Mesothelial cell of epicardium (in vitro differentiated cells): ENCODE results near the gene PEX7. TPM values are rescaled to one million over a fixed set of nuclear protein-coding genes. Genes with fewer than 3 reads are reported as not detected.

ENCODE experiments used
- DNase-seq, 2 experiments: peaks; one replicate each; pipeline ENCODE4 v3.0.0; 2021; ENCODE audit warnings: low spot score in 2 of 2; ENCODE audit not compliant: unreplicated experiment in 2 of 2
- H3K27ac Mint-ChIP-seq: 2 replicates; pipeline ENCODE4 v1.8.0; 2021; ENCODE audit warnings: mixed read lengths
- H3K27me3 Mint-ChIP-seq: 2 replicates; pipeline ENCODE4 v1.8.0; 2021; ENCODE audit warnings: low read depth, mixed read lengths
- H3K36me3 Mint-ChIP-seq: 2 replicates; pipeline ENCODE4 v1.8.0; 2021; ENCODE audit warnings: mixed read lengths
- H3K4me1 Mint-ChIP-seq: 2 replicates; pipeline ENCODE4 v1.8.0; 2021; ENCODE audit warnings: mixed read lengths
- H3K4me3 Mint-ChIP-seq: 2 replicates; pipeline ENCODE4 v1.8.0; 2021; ENCODE audit warnings: mild to moderate bottlenecking, moderate library complexity, mixed read lengths
- H3K9me3 Mint-ChIP-seq: 2 replicates; pipeline ENCODE4 v1.8.0; 2021; ENCODE audit warnings: mixed read lengths
- total RNA-seq: library from RNA; stranded (reverse); gene quantifications from 3 replicates; pipeline ENCODE4 v1.2.1, GENCODE V29; 2021
- TF ChIP-seq, protein P1 (sequence below): fragments of 200-600 bp; sonication (generic); IDR thresholded peaks from one replicate; pipeline ENCODE4 v1.5.0; 2021; ENCODE audit warnings: antibody characterized with exemption; ENCODE audit not compliant: unreplicated experiment

PEX7 gene
- total RNA-seq, 1 donor from 2014 or later: 8.3 TPM

DNA sequence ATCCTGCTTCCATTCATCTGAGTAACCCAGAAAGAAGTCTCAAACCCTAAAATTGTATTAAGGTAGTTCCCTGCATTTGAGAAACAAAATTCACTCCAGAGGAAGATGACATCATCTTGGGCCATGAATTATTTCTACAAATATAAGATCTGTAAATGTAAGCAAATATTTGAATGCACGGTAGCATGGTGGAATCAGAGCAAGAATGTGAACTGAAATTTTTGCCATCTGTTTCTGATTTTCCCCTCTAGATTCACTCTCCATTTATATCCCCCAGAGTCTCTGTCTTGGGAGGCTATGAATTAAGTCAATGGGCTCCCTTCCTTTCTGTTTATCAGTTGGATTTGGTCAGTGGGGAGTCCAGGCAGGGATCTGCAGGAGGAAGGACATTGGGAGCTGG is 24.3 kb upstream of the PEX7 start:
- DNase-seq: no peak
- TF ChIP-seq, protein P1, sequence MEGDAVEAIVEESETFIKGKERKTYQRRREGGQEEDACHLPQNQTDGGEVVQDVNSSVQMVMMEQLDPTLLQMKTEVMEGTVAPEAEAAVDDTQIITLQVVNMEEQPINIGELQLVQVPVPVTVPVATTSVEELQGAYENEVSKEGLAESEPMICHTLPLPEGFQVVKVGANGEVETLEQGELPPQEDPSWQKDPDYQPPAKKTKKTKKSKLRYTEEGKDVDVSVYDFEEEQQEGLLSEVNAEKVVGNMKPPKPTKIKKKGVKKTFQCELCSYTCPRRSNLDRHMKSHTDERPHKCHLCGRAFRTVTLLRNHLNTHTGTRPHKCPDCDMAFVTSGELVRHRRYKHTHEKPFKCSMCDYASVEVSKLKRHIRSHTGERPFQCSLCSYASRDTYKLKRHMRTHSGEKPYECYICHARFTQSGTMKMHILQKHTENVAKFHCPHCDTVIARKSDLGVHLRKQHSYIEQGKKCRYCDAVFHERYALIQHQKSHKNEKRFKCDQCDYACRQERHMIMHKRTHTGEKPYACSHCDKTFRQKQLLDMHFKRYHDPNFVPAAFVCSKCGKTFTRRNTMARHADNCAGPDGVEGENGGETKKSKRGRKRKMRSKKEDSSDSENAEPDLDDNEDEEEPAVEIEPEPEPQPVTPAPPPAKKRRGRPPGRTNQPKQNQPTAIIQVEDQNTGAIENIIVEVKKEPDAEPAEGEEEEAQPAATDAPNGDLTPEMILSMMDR: no peak
- Mint-ChIP-seq H3K27me3 (no peaks in the 10 kb centered on the region), H3K4me3 (no peak overlapping the region), H3K27ac (no peak overlapping the region), H3K36me3 (no peaks in the 10 kb centered on the region), H3K4me1 (peaks cover 5% of the 10 kb centered on the region), H3K9me3 (peaks cover 14% of the 10 kb centered on the region)

DNA sequence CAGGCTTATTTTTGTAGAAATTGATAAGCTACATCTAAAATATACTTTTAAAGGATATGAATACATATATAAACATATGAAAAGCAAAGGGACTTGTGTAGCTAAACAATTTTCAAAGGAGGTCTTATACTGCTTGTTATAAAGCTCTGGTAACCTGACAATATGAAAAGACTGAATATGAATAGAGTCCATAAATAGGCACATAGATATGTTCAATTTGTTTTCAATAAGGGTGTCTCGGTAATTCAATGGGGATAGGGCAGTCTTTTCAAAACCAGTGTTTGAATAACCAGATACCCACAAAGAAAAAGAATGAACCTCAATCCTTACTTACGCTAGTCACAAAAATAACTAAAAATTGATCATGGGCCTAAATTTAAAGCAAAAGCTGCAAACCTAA is 20.8 kb upstream of the PEX7 start:
- Mint-ChIP-seq H3K9me3 (peaks cover 21% of the 10 kb centered on the region), H3K4me1 (no peaks in the 10 kb centered on the region), H3K36me3 (no peaks in the 10 kb centered on the region), H3K27ac (no peak overlapping the region), H3K4me3 (no peak overlapping the region), H3K27me3 (no peaks in the 10 kb centered on the region)
- DNase-seq: no peak
- TF ChIP-seq, protein P1: no peak

DNA sequence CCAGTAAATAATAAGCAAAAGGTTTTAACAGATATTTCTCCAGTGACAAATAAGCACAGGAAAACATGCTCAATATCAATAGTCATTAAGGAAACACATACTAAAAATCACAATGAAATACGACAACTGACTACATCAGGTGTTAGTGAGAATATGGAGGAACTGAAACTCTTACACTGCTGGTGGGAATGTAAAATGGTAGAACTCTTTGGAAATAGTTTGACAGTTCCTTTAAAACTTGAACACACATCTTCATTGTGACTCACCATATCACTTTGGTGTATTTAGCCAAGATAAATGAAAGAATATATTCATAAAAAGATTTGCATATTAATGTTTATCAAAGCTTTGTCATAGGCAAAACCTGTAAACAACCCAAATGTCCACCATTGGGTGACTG is 18.8 kb upstream of the PEX7 start:
- Mint-ChIP-seq H3K4me1 (no peaks in the 10 kb centered on the region), H3K4me3 (no peak overlapping the region), H3K36me3 (no peaks in the 10 kb centered on the region), H3K9me3 (peaks cover 8% of the 10 kb centered on the region), H3K27me3 (no peaks in the 10 kb centered on the region), H3K27ac (no peak overlapping the region)
- TF ChIP-seq, protein P1: no peak
- DNase-seq: no peak

DNA sequence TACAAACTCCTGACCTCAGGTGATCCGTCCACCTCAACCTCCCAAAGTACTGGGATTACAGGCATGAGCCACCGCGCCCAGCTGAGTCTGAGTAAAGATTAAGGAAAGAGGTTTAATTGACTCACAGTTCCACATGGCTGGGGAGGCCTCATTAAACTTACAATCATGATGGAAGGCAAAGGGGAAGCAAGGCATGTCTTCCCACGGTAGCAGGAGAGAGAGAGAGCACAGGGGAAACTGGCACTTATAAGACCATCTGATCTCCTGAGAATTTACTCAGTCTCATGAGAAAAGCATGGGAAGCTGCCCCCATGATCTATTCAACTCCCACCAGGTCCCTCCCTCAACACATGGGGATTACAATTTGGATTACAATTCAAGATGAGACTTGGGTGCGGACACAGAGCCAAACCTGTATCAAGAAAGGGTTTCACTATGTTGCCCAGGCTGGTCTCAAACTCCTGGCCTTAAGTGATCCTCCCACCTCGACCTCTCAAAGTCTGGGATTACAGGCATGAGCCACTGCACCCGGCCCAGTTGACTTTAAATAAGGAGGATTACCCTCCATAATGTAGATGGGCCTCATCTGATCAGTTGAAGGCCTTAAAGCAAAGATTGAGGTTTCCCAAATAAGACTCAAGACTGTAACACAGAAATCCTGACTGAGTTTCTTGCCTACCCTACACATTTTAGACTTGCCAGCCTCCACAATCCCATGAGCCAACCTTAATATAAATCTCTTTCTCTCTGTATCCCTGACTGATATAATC is 13.1 kb upstream of the PEX7 start:
- Mint-ChIP-seq H3K4me3 (no peak overlapping the region), H3K9me3 (no peaks in the 10 kb centered on the region), H3K27me3 (no peaks in the 10 kb centered on the region), H3K27ac (no peak overlapping the region), H3K36me3 (no peaks in the 10 kb centered on the region), H3K4me1 (peaks cover 4% of the 10 kb centered on the region)
- TF ChIP-seq, protein P1: no peak
- no peak for DNase-seq

DNA sequence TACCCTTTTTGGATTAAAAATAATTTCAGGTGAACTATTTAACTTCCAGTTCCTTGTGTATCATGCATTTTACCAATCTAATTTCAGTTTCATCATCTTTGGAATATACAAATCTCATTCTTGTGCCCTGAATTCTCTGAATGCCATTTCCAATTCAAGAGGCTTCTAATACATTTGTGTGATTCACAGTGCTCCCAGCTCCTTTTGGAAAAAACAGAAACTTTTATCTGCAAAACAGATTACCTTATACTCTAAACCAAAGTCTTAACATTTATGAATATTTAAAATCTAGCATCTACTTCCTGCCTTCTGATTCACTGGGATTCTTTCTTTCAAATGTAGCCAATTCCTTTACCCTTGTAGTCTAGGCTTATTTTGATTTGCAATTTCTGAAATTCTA is 11.1 kb upstream of the PEX7 start:
- no peak for DNase-seq

More for the DNA sequence above, 11.1 kb upstream of the PEX7 start:
- no peak overlapping the region for H3K4me3 Mint-ChIP-seq
- TF ChIP-seq, protein P1: no peak
- no peaks in the 10 kb centered on the region for H3K27me3 Mint-ChIP-seq
- no peaks in the 10 kb centered on the region for H3K9me3 Mint-ChIP-seq
- H3K36me3 Mint-ChIP-seq: no peaks in the 10 kb centered on the region
- peaks cover 4% of the 10 kb centered on the region for H3K4me1 Mint-ChIP-seq
- no peak overlapping the region for H3K27ac Mint-ChIP-seq
